C4-2B (cell line): Measurements from ENCODE around the gene PPP2R1B.

Experiments used
- ZFX ChIP-seq: fragments of 450-650 bp; IDR thresholded peaks from 2 replicates; pipeline ENCODE4 v1.6.1; 2017
- TF ChIP-seq, protein P1 (sequence below): fragments of 450-650 bp; conservative IDR thresholded peaks from 2 replicates; pipeline ENCODE4 v1.5.1; 2017; ENCODE audit warnings: mild to moderate bottlenecking

DNA sequence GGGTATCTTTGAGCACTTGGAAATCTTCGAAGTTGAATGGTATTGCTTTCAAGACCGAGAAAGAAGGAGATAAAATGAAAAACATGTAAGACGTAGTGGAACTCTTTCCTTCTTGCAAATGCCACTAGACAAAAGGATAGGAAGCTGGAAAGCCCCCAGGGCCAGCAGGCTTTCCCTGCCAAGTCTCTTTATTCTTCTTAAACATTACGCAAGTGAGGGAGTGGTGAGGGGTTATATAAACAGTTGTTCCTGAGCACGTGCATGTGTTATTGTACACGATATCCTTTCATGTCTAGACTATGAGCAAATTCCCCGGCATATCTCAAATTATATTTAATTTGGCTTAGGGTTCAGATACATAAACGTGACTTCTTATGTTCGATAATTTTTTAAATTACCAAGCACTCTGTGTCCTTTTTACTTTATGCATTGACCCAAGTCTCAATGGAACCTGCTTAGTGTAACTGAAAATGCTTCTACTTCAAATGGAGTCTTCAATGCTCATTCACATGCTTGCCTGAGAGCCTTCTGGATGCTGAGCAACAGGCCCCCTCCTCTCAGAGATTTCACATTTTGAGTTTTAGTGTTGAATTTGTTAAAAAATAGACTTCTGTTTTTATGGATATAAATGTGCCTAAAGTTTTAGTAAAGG, 59.0 kb downstream of the PPP2R1B start:
- TF ChIP-seq, protein P1, sequence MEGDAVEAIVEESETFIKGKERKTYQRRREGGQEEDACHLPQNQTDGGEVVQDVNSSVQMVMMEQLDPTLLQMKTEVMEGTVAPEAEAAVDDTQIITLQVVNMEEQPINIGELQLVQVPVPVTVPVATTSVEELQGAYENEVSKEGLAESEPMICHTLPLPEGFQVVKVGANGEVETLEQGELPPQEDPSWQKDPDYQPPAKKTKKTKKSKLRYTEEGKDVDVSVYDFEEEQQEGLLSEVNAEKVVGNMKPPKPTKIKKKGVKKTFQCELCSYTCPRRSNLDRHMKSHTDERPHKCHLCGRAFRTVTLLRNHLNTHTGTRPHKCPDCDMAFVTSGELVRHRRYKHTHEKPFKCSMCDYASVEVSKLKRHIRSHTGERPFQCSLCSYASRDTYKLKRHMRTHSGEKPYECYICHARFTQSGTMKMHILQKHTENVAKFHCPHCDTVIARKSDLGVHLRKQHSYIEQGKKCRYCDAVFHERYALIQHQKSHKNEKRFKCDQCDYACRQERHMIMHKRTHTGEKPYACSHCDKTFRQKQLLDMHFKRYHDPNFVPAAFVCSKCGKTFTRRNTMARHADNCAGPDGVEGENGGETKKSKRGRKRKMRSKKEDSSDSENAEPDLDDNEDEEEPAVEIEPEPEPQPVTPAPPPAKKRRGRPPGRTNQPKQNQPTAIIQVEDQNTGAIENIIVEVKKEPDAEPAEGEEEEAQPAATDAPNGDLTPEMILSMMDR, result no peak
- TF ChIP-seq ZFX, result no peak
